Muscle layer of duodenum (tissue), 2 donors: ENCODE results near the gene CCDC197.

Experiments
- H3K27ac ChIP-seq: one replicate; pipeline ENCODE4 v1.7.0; 2013; ENCODE audit warnings: mild to moderate bottlenecking, low read length
- H3K27me3 ChIP-seq: one replicate; pipeline ENCODE4 v1.7.0; 2013; ENCODE audit warnings: low read depth, mild to moderate bottlenecking, control low read depth, low read length
- H3K36me3 ChIP-seq, 2 donors: one replicate each; pipeline ENCODE4 v1.7.0; 2013; ENCODE audit warnings: low read length in 2 of 2, control low read depth in 1 of 2, mild to moderate bottlenecking in 1 of 2; ENCODE audit not compliant: insufficient read depth in 2 of 2, control insufficient read depth in 1 of 2
- H3K4me1 ChIP-seq, 2 donors: one replicate each; pipeline ENCODE4 v1.7.0; 2013; ENCODE audit warnings: low read length in 2 of 2, mild to moderate bottlenecking in 2 of 2, control low read depth in 1 of 2, moderate library complexity in 1 of 2; ENCODE audit not compliant: insufficient read depth in 2 of 2, control insufficient read depth in 1 of 2
- H3K4me3 ChIP-seq, 2 donors: one replicate each; pipeline ENCODE4 v1.7.0; 2013; ENCODE audit warnings: low read length in 2 of 2, low read depth in 1 of 2, mild to moderate bottlenecking in 1 of 2
- H3K9me3 ChIP-seq, 2 donors: one replicate each; pipeline ENCODE4 v1.7.0; 2013; ENCODE audit warnings: low read length in 2 of 2, control low read depth in 1 of 2, mild to moderate bottlenecking in 1 of 2; ENCODE audit not compliant: control insufficient read depth in 1 of 2
- donor health status: healthy.

CCDC197 gene

DNA sequence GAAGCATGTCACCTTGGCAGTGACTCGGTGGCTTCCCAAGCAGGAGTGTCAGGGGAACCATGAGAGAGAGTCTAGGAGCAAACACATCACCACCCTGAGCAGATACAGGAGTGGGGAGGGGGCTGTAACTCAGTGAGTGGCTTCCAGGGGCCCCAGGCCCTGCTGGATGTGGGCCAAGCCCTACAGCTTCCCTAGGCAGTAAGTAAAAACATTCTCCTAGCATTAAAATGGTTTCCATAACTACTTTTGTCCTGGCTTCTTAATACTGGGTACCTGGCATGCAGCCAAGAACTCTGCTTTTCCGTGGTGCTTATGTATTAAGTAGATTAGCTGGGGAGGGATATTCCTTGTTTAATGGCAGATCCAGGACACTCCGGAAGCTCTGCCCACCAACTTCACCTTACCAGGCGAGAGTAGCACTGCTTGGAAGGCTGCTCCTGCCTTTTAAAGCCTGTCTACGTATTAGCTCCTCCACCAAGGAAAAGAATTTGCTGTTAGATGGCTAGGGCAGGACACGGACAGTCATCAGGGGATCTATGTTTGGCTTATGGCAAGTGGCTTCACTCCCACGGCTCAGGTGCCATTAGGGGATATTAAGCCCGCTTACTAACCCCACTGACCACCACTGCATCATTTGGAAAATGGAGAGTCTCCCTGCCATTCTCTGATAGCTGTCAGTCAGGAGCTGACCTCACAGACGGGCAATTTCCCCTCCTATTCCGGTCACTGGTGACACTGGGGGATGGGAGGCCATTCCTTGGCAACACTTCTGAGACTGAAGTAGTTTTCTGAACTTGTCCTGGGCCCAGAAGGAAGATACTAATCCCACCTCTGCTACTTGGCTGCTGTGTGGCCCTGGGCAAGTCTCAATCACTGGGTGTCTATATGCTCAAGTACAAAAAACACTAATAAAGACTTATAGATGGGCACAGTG, 51.9 kb downstream of the CCDC197 start:
- Histone ChIP-seq H3K36me3 (peaks cover 76 to 84% of the 10 kb centered on the region in 2 donors), H3K4me3 (no peak overlapping the region), H3K9me3 (no peaks in the 10 kb centered on the region), H3K27me3 (no peaks in the 10 kb centered on the region), H3K4me1 (peaks cover 3 to 34% of the 10 kb centered on the region in 2 donors), H3K27ac (no peak overlapping the region)

DNA sequence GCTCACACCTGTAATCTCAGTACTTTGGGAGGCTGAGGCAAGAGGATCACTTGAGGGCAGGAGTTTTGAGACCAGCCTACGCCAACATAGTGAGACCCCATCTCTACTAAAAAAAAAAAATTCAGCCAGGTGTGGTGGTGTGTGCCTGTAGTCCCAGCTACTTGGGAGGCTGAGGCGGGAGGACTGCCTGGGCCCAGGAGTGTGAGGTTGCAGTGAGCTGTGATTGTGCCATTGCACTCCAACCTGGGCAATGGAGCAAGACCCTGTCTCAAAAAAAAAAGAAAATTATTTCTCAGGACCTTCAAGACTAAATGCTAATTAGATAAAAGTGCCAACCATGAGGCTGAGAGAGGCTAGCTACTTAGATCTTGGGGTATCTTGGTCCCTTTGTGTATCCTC, 52.5 kb downstream of the CCDC197 start:
- Histone ChIP-seq H3K27me3 (no peaks in the 10 kb centered on the region), H3K4me3 (no peak overlapping the region), H3K9me3 (no peaks in the 10 kb centered on the region), H3K36me3 (peaks cover 83 to 84% of the 10 kb centered on the region in 2 donors), H3K4me1 (peaks cover 3 to 34% of the 10 kb centered on the region in 2 donors), H3K27ac (no peak overlapping the region)

DNA sequence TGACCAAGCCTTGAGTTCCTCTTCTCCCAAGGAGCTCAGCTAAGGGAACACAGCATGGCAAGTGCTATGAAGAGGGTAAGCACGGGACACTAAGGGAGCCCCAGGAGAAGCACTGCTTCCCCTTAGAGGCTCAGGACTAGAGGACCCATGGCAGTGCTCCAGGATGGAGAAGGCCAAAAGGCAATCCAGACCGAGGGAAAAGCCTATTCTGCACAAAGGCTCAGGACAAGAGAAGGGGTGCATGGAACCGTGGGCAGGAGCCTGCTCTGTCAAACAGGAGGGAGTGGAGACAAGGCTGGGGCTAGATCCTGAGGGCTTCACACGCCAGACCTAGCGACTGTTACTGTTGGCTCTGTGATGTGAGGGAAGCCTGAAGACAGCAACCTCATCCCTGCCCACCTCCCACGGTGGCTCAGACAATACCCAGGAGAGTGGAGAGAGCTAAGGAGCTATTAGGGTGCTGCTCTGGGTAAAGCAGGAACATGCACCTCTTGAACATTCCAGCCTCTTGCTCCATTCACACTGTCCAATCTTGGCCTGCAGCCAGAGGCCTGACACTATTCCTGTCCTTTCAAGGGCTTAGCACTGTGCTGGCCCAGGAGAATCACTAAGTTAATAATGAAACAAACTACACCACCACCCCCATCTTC, 53.3 kb downstream of the CCDC197 start:
- H3K27me3 ChIP-seq = no peaks in the 10 kb centered on the region
- peaks cover 83 to 85% of the 10 kb centered on the region in 2 donors for H3K36me3 ChIP-seq

DNA sequence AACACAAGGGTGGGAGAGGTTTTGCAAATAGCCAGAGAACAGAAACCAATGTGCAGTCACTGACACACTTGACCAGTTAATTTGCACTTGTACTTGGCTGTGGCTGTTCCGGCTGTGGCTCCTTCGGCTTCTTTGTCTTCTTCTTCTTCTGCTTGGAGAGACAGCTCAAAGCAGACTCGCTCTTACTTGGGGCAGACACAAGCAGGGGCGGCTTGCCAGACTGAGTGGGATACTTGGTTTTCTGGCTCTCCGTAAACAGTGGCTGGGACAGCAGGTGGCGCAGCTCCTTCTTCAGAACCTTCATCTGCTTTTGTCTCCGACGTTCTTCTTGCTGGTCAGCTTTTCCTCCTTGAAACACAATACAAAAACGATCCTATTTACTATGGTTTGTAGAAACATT, 54.0 kb downstream of the CCDC197 start:
- Histone ChIP-seq H3K27me3 (no peaks in the 10 kb centered on the region), H3K36me3 (peaks cover 83 to 85% of the 10 kb centered on the region in 2 donors), H3K4me1 (peaks cover 3 to 34% of the 10 kb centered on the region in 2 donors), H3K4me3 (no peak overlapping the region), H3K27ac (no peak overlapping the region), H3K9me3 (no peaks in the 10 kb centered on the region)

More for the DNA sequence above, 53.3 kb downstream of the CCDC197 start:
- Histone ChIP-seq H3K4me3 (no peak overlapping the region), H3K4me1 (peaks cover 3 to 34% of the 10 kb centered on the region in 2 donors), H3K9me3 (no peaks in the 10 kb centered on the region), H3K27ac (no peak overlapping the region)

DNA sequence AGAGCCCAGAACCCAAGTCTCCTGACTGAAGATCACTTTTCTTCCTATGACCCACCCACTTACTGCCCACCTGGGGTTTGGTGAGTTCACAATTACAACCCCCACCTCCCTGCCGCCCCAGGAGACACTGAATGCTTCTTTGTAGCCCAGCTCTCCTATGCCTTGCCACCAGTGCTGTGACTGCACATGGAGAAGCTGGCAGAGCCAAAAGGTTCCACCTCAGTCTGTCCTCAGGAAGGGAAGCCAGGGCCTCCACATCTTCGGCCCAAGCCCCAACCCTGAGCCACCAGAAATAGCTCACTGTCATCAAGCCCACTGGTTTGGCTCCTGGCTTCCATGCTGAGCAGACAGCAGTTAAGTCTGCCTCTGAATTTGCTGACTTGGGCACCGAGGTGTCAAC, 54.7 kb downstream of the CCDC197 start:
- no peak overlapping the region for H3K4me3 ChIP-seq
- H3K27me3 ChIP-seq = no peaks in the 10 kb centered on the region
- no peaks in the 10 kb centered on the region for H3K9me3 ChIP-seq
- H3K27ac ChIP-seq = no peak overlapping the region
- peaks cover 84 to 86% of the 10 kb centered on the region in 2 donors for H3K36me3 ChIP-seq
- H3K4me1 ChIP-seq = peaks cover 3 to 34% of the 10 kb centered on the region in 2 donors

DNA sequence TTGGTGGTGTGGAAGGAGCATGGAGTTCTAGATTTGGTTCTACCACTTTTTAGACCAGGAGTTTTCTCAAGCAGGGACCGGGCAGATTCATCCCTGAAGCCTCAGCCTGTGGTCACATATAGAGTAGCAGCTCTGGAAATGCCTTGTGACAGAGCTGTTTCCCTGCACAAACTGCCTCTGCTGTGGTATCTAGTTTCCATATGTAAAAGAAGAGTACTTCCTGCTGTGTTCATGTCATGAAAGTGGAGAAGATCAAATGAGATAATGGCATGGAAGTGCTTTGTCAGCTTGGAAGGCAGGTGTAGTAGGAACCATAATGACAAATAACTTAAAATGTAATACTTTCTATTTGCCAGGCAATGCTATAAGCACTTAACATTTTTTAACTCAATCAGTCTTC, 55.1 kb downstream of the CCDC197 start:
- H3K4me1 ChIP-seq = peaks cover 3 to 34% of the 10 kb centered on the region in 2 donors
- no peak overlapping the region for H3K27ac ChIP-seq
- H3K9me3 ChIP-seq = no peaks in the 10 kb centered on the region
- peaks cover 81 to 86% of the 10 kb centered on the region in 2 donors for H3K36me3 ChIP-seq
- H3K4me3 ChIP-seq = no peak overlapping the region
- no peaks in the 10 kb centered on the region for H3K27me3 ChIP-seq

DNA sequence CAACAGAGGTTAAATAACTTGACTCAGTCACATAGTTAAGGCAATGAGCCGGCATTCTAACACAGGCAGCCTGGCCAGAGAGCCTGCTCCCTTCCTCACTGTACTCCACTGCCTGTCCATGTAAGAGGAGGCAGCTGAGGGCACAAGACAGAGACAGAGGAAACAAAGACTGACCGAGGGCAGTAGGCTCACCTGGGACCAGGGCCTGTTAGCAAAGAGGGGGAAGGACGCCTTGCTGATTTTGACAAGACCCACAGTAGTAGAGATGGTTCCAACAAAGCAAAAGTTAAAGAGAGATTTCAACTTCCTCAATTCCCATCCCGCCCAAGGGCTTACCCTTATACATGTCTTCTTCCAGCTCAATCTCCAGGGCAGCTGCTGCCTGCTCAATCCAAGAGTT, 55.6 kb downstream of the CCDC197 start:
- Histone ChIP-seq H3K27ac (no peak overlapping the region), H3K4me1 (peaks cover 3 to 34% of the 10 kb centered on the region in 2 donors), H3K36me3 (peaks cover 77 to 86% of the 10 kb centered on the region in 2 donors)

DNA sequence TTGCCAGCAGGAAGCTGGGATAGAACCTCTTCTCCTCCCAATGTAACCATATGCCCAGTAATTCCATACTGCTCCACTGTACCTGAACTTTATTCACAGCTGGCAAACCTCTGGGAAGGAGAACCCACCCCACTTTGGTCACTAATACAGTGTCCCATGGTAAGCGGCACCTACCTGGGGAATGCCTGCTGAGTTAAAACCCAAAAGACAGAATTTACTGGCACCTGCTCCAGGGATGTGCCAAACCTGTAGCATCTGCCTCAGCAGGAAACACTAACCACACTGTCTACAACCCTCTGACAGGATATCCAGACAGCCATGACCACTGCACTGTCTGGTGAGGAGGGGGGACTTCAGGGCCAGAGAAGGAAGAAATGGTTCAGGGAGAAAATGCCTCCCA, 57.3 kb downstream of the CCDC197 start:
- H3K4me1 ChIP-seq = peaks cover 8 to 31% of the 10 kb centered on the region in 2 donors
- no peaks in the 10 kb centered on the region for H3K27me3 ChIP-seq
- no peaks in the 10 kb centered on the region for H3K9me3 ChIP-seq
- peaks cover 81 to 84% of the 10 kb centered on the region in 2 donors for H3K36me3 ChIP-seq
- no peak overlapping the region for H3K4me3 ChIP-seq
- H3K27ac ChIP-seq = no peak overlapping the region

More for the DNA sequence above, 55.6 kb downstream of the CCDC197 start:
- Histone ChIP-seq H3K9me3 (no peaks in the 10 kb centered on the region), H3K4me3 (no peak overlapping the region), H3K27me3 (no peaks in the 10 kb centered on the region)

DNA sequence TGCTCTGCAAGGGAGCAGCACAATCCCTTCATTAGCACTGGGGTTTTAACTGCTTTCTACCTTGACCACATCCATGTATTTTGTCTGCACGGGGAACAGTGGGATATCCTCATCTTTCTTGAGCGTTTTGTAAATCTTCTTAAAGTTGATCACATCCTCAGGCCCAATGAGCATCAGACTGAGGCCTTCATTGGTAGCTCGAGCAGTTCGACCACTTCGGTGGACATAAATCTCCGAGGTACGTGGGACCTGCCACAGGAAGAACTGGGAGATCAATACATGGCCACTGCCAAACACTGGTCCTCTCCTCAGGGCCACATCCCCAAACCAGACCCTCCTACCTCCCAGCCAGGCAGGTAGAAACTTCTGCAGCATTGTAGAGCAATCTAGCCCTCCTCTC, 57.8 kb downstream of the CCDC197 start:
- peaks cover 83 to 84% of the 10 kb centered on the region in 2 donors for H3K36me3 ChIP-seq
- no peak overlapping the region for H3K4me3 ChIP-seq
- H3K9me3 ChIP-seq = no peaks in the 10 kb centered on the region

DNA sequence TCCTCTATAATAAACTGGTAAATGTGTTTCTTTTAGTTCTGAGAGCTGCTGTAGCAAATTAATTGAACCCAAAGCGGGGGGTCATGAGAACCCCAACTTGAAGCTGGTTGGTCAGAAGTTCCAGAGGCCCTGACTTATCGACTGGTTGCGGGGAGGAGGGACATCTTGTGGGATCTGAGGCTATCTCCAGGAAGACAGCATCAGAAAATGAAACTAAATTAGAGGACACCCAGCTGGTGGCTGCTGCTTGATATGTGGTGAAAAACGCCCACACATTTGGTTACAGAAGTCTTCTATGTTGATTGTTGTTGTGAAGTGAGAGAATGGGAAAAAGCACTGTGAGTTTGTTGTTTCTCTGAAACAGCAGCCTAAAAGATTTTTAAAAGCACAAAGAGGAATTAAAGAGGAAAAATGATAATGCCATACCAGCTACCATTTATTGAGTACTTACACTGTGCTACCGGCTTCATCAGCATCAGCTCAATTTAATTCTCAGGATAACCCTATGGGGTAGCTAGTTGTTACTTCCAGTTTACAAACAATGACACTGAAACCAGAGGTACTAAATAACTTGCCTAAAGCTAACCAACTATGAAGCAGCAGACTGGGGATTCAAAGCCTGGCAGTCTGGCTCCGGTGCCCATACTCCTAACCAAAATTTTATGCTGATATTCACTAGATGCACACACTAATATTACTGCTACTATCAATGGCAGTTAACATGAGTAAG, 59.6 kb downstream of the CCDC197 start:
- Histone ChIP-seq H3K9me3 (no peaks in the 10 kb centered on the region), H3K4me1 (peaks cover 5 to 16% of the 10 kb centered on the region in 2 donors), H3K36me3 (peaks cover 83 to 89% of the 10 kb centered on the region in 2 donors), H3K4me3 (no peak overlapping the region), H3K27ac (no peak overlapping the region), H3K27me3 (no peaks in the 10 kb centered on the region)

More for the DNA sequence above, 57.8 kb downstream of the CCDC197 start:
- Histone ChIP-seq H3K27ac (no peak overlapping the region), H3K27me3 (no peaks in the 10 kb centered on the region), H3K4me1 (peaks cover 8 to 30% of the 10 kb centered on the region in 2 donors)
